HepG2 (cell line): ENCODE measurements around the gene NDUFV1. TPM values are rescaled to one million over a fixed set of nuclear protein-coding genes. Genes with fewer than 3 reads are reported as not detected.
A peak's percentile ranks its signal among the peaks of the same experiment; 100 is the strongest.

Experiments used
- CEBPB ChIP-seq: IDR thresholded peaks from 2 replicates; pipeline ENCODE4 v1.6.1; 2011; ENCODE audit warnings: low read depth, low read length, improper control_type of control experiment, borderline replicate concordance
- NAIF1 ChIP-seq: sonication (generic); formaldehyde crosslinking; IDR thresholded peaks from 2 replicates; pipeline ENCODE4 v1.5.0; 2020; ENCODE audit warnings: mild to moderate bottlenecking, missing genetic modification reagents, borderline replicate concordance
- RAD21 ChIP-seq: fragments of 450-650 bp; formaldehyde crosslinking; IDR thresholded peaks from 2 replicates; pipeline ENCODE4 v1.5.0; 2020; ENCODE audit warnings: mild to moderate bottlenecking
- RFX1 ChIP-seq: fragments of 450-650 bp; IDR thresholded peaks from 2 replicates; pipeline ENCODE4 v1.6.1; 2017
- RXRB ChIP-seq: IDR thresholded peaks from 2 replicates; pipeline ENCODE4 v1.6.1; 2016; ENCODE audit warnings: borderline replicate concordance, missing genetic modification reagents, missing compliant biosample characterization
- ZFP41 ChIP-seq: sonication (generic); formaldehyde crosslinking; IDR thresholded peaks from 2 replicates; pipeline ENCODE4 v1.4.0; 2020; ENCODE audit warnings: mild to moderate bottlenecking, missing genetic modification reagents, borderline replicate concordance
- ZFX ChIP-seq: sonication (generic); formaldehyde crosslinking; IDR thresholded peaks from 2 replicates; pipeline ENCODE4 v1.4.0; 2020; ENCODE audit warnings: mild to moderate bottlenecking, low read depth, missing genetic modification reagents, moderate library complexity
- ZMYM4 ChIP-seq: sonication (generic); formaldehyde crosslinking; IDR thresholded peaks from 2 replicates; pipeline ENCODE4 v1.8.1; 2023; ENCODE audit warnings: mild to moderate bottlenecking, missing genetic modification reagents
- ZNF343 ChIP-seq: sonication (generic); formaldehyde crosslinking; IDR thresholded peaks from 2 replicates; pipeline ENCODE4 v1.4.0; 2020; ENCODE audit warnings: mild to moderate bottlenecking, missing genetic modification reagents
- ZNF510 ChIP-seq: sonication (generic); formaldehyde crosslinking; IDR thresholded peaks from 2 replicates; pipeline ENCODE4 v1.4.0; 2020; ENCODE audit warnings: low read depth, mild to moderate bottlenecking, missing genetic modification reagents
- ZNF556 ChIP-seq: sonication (generic); formaldehyde crosslinking; IDR thresholded peaks from 2 replicates; pipeline ENCODE4 v1.4.0; 2020; ENCODE audit warnings: mild to moderate bottlenecking, missing genetic modification reagents, borderline replicate concordance
- ZNF780A ChIP-seq: sonication (generic); formaldehyde crosslinking; IDR thresholded peaks from 2 replicates; pipeline ENCODE4 v1.8.0; 2022; ENCODE audit warnings: mild to moderate bottlenecking, missing genetic modification reagents, moderate library complexity
- ZSCAN30 ChIP-seq: sonication (generic); formaldehyde crosslinking; IDR thresholded peaks from 2 replicates; pipeline ENCODE4 v1.5.0; 2020; ENCODE audit warnings: mild to moderate bottlenecking, missing genetic modification reagents
- polyA plus RNA-seq, 8 experiments: library from polyadenylated mRNA; depleted of rRNA in 3 of 8; stranded (reverse) in 7 of 8; unstranded in 1 of 8; fragments of >200 nt; fragmentation: Illumina TruSeq in 4 of 8; extraction: Trizol in 4 of 8; gene quantifications; 2 replicates each; pipeline versions ENCODE4 v1.2.1 to v1.2.3, GENCODE V29; 2011 to 2016; ENCODE audit warnings: low read depth in 4 of 8, missing spikeins in 1 of 8, mixed read lengths in 1 of 8; ENCODE audit not compliant: insufficient read depth in 1 of 8
- total RNA-seq, 5 experiments: library from RNA; depleted of rRNA; stranded (reverse); fragments of >200 nt; fragmentation: Illumina TruSeq; extraction: Trizol; gene quantifications; 2 replicates each; pipeline ENCODE4 v1.2.3, GENCODE V29; 2016; ENCODE audit warnings: low read depth in 1 of 5
- TF ChIP-seq, protein P1 (sequence below): sonication (generic); formaldehyde crosslinking; IDR thresholded peaks from 2 replicates; pipeline ENCODE4 v1.8.0; 2022; ENCODE audit warnings: mild to moderate bottlenecking, missing genetic modification reagents, borderline replicate concordance
- TF ChIP-seq, protein P2 (sequence below): sonication (generic); formaldehyde crosslinking; IDR thresholded peaks from 2 replicates; pipeline ENCODE4 v1.9.0; 2021; ENCODE audit warnings: missing genetic modification reagents, borderline replicate concordance
- TF ChIP-seq, protein P3 (sequence below): sonication (generic); formaldehyde crosslinking; IDR thresholded peaks from 2 replicates; pipeline ENCODE4 v1.8.0; 2022; ENCODE audit warnings: mild to moderate bottlenecking, missing genetic modification reagents; ENCODE audit not compliant: insufficient replicate concordance
- TF ChIP-seq, protein P4 (sequence below): sonication (generic); formaldehyde crosslinking; IDR thresholded peaks from 2 replicates; pipeline ENCODE4 v1.8.0; 2022; ENCODE audit warnings: mild to moderate bottlenecking, missing genetic modification reagents, moderate library complexity

NDUFV1 gene
- total and polyA plus RNA-seq, 2 of the 13 experiments (the other 11 are each of a cell fraction or from before 2014, with no cell fraction given), result 88.9 to 137 TPM

DNA sequence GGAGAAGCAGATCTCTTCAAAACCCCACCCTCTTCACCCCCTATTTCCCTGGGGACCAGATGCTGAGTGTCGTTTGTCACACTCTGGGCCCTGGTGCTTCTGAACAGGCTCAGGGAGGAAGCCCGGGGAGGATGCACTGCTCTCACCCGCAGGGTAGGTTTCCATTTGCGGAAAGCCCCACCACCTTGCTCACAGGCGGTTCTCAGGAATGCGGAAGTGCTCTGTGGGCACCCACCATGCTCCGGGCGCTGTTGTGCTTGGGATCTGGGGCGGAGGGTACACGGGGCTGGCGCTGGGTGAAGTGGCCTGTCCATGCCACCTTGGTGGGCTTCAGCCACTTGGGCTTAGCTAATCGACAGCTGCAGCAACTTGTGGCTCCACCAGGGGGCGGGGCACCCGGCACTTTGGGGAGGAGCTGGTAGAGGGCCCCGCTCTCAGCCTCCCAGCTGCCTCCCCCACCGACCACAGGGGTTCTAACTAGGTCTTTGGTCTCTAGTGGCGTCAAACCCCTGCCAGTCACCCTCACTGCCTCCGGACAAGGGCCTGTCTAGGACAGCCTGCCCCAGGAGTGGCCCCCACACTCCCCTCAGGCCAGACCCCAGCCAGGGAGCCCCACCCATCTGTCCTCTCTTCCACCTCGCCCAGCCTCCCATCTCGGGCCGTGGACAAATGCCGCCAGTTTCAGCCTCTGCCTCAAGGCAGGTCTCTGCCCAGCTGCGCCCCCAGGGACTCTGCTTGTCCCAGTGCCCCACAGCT lies 7.4 kb downstream of the NDUFV1 start (continued):
- TF ChIP-seq CEBPB (no peak), ZNF780A (CRISPR knock-in tag) (no peak), RAD21 (peak; percentile 64), ZMYM4 (CRISPR knock-in tag) (no peak), NAIF1 (no peak), RXRB (no peak), ZNF510 (0 out of 2 replicates have a peak, but pooled peaks have one; percentile 46), ZFX (0 out of 2 replicates have a peak, but pooled peaks have one; percentile 23), ZNF556 (0 out of 2 replicates have a peak, but pooled peaks have one; percentile 46), RFX1 (no peak), ZSCAN30 (no peak), ZNF343 (CRISPR knock-in tag) (0 out of 2 replicates have a peak, but pooled peaks have one; percentile 44), ZFP41 (no peak)
- TF ChIP-seq, protein P1, sequence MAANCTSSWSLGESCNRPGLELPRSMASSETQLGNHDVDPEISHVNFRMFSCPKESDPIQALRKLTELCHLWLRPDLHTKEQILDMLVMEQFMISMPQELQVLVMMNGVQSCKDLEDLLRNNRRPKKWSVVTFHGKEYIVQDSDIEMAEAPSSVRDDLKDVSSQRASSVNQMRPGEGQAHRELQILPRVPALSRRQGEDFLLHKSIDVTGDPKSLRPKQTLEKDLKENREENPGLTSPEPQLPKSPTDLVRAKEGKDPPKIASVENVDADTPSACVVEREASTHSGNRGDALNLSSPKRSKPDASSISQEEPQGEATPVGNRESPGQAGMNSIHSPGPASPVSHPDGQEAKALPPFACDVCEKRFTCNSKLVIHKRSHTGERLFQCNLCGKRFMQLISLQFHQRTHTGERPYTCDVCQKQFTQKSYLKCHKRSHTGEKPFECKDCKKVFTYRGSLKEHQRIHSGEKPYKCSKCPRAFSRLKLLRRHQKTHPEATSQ (CRISPR knock-in tag), result no peak
- TF ChIP-seq, protein P2, sequence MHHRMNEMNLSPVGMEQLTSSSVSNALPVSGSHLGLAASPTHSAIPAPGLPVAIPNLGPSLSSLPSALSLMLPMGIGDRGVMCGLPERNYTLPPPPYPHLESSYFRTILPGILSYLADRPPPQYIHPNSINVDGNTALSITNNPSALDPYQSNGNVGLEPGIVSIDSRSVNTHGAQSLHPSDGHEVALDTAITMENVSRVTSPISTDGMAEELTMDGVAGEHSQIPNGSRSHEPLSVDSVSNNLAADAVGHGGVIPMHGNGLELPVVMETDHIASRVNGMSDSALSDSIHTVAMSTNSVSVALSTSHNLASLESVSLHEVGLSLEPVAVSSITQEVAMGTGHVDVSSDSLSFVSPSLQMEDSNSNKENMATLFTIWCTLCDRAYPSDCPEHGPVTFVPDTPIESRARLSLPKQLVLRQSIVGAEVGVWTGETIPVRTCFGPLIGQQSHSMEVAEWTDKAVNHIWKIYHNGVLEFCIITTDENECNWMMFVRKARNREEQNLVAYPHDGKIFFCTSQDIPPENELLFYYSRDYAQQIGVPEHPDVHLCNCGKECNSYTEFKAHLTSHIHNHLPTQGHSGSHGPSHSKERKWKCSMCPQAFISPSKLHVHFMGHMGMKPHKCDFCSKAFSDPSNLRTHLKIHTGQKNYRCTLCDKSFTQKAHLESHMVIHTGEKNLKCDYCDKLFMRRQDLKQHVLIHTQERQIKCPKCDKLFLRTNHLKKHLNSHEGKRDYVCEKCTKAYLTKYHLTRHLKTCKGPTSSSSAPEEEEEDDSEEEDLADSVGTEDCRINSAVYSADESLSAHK (CRISPR knock-in tag), result no peak
- TF ChIP-seq, protein P3, sequence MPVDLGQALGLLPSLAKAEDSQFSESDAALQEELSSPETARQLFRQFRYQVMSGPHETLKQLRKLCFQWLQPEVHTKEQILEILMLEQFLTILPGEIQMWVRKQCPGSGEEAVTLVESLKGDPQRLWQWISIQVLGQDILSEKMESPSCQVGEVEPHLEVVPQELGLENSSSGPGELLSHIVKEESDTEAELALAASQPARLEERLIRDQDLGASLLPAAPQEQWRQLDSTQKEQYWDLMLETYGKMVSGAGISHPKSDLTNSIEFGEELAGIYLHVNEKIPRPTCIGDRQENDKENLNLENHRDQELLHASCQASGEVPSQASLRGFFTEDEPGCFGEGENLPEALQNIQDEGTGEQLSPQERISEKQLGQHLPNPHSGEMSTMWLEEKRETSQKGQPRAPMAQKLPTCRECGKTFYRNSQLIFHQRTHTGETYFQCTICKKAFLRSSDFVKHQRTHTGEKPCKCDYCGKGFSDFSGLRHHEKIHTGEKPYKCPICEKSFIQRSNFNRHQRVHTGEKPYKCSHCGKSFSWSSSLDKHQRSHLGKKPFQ (CRISPR knock-in tag), result no peak
- TF ChIP-seq, protein P4, sequence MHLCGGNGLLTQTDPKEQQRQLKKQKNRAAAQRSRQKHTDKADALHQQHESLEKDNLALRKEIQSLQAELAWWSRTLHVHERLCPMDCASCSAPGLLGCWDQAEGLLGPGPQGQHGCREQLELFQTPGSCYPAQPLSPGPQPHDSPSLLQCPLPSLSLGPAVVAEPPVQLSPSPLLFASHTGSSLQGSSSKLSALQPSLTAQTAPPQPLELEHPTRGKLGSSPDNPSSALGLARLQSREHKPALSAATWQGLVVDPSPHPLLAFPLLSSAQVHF (CRISPR knock-in tag), result no peak
